HG02571 (cell line): Measurements from ENCODE around the gene CKAP2.
"Not testable (repeated sequence)": the region's sequence is repeated elsewhere in the genome, so short reads cannot be mapped to it uniquely, and the experiment has no call there.

Experiments used
- ATAC-seq: cut with Tn5 transposase; IDR thresholded peaks from one replicate; pipeline ENCODE4 v1.9.1; 2021; ENCODE audit warnings: mild to moderate bottlenecking, moderate library complexity; ENCODE audit not compliant: unreplicated experiment

CKAP2 gene

DNA sequence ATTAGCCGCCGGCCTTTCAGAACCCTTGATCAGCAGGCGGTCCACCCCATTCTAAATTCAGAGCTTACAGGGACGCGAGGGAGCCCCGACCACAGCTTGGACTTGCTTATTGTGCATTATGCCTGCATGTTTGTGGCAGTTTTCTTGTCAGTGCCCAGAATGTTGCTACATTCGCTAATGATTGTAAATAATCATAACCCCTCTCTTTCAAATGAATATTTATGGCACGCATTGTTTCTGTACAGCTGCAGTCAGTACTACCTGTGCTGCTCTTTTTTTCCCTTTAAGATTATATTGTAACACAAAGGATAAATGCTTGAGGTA is 4.5 kb upstream of the CKAP2 start:
- no peak for ATAC-seq

GRCh38 chr13:52451135-52451804 is 4.0 kb upstream of the CKAP2 start:
- ATAC-seq = no peak

- no peak for ATAC-seq
Observed at GRCh38 chr13:52452470-52452869, 2.8 kb upstream of the CKAP2 start.

GRCh38 chr13:52454459-52454819 is 839 bp upstream of the CKAP2 start:
- peak; percentile 28 for ATAC-seq

DNA sequence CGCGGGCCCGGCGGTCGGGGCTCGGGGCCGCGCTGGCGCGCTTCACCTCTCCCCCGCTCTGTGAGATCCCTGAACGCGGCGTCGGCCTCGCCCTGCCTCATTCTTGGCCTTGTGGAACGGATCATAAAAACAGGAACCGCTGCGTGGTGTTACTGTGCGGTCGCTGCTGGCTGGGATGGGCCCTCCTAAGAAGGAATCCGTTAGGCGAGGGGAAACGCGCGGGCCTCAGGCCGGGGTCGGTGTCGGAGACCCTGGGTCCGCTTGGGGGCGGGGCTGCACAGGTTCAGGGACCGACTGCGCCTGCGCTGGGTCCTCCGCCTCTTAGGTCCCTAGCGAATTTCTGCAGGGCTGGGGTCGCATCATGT is 381 bp downstream of the CKAP2 start:
- peak; percentile 37 for ATAC-seq

- no peak for ATAC-seq
Observed at GRCh38 chr13:52459668-52460067, 4.4 kb downstream of the CKAP2 start.

- no peak for ATAC-seq
Observed at GRCh38 chr13:52461265-52461664, 6.0 kb downstream of the CKAP2 start.

GRCh38 chr13:52463526-52463925 is 8.2 kb downstream of the CKAP2 start:
- ATAC-seq = no peak

GRCh38 chr13:52468487-52468886 is 13.2 kb downstream of the CKAP2 start:
- ATAC-seq = not testable (repeated sequence)

GRCh38 chr13:52480677-52481428 is 25.6 kb downstream of the CKAP2 start:
- ATAC-seq = not testable (repeated sequence)

DNA sequence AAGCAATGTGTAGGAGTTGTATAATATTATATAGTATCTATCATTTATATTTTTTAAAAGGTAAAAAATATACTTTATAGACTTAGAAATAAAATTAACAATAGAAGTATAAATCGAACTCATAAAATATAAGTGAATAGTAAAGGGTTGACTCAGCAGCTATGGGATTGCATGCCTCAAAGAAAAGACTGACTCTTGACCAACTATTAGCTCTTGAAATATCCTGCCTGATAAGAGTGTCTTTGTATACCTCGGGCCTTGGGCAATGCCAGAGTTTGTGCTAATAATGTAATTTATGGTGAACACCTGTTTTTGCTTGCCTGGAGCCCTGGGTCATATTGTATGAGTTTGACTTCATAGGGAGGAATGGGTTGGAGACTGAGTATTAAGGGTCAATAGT is 31.8 kb downstream of the CKAP2 start:
- not testable (repeated sequence) for ATAC-seq

- not testable (repeated sequence) for ATAC-seq
Observed at GRCh38 chr13:52488763-52489162, 33.5 kb downstream of the CKAP2 start.

- ATAC-seq = not testable (repeated sequence)
Observed at GRCh38 chr13:52491015-52491414, 35.7 kb downstream of the CKAP2 start.

DNA sequence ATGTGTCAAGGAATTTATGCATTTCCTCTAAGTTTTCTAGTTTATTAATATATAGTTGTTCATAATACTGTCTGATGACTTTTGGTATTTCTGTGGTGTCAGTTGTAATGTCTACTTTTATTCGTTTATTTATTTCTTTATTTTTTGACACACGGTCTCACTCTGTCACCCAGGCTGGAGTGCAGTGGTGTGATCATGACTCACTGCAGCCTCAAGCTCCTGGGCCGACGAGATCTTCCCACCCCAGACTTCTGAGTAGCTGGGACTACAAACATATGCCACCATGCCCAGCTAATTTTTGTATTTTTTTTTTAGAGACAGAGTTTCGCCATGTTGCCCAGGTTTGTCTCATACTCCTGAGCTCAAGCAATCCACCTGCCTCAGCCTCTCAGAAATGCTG is 39.0 kb downstream of the CKAP2 start:
- not testable (repeated sequence) for ATAC-seq

- not testable (repeated sequence) for ATAC-seq
Observed at GRCh38 chr13:52497979-52498378, 42.7 kb downstream of the CKAP2 start.

- ATAC-seq = not testable (repeated sequence)
Observed at GRCh38 chr13:52502277-52502676, 47.0 kb downstream of the CKAP2 start.

- ATAC-seq = not testable (repeated sequence)
Observed at GRCh38 chr13:52505843-52506242, 50.6 kb downstream of the CKAP2 start.

DNA sequence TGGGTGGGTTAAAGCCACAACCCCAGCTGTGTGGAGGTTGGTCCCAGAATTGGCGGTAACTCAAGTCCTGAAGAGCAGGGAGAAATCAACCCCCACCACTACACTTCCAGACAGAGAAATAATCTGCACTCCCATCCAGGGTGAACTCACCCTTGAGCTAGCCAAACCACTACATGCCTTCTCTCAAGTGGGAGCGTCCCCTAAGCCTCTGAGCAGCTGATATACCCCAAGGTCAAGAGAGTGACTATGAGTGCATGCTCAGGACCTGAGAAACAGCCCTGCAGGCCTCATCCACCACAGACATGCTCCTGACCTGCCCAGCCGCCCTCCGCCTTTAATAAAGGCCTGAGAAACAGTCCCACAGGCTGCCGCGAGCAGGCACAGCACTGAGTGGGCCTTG is 54.3 kb downstream of the CKAP2 start:
- not testable (repeated sequence) for ATAC-seq

GRCh38 chr13:52510221-52510797 is 55.0 kb downstream of the CKAP2 start:
- ATAC-seq = not testable (repeated sequence)

GRCh38 chr13:52511598-52511997 is 56.3 kb downstream of the CKAP2 start:
- ATAC-seq = not testable (repeated sequence)

- not testable (repeated sequence) for ATAC-seq
Observed at GRCh38 chr13:52513957-52514596, 58.8 kb downstream of the CKAP2 start.

GRCh38 chr13:52523323-52523722 is 68.0 kb downstream of the CKAP2 start:
- ATAC-seq = not testable (repeated sequence)
